T-cell (primary cell): ENCODE measurements around the gene KMO. TPM values are rescaled to one million over a fixed set of nuclear protein-coding genes. Genes with fewer than 3 reads are reported as not detected.

Source experiments
- ATAC-seq, 4 experiments: fragments of 200-7000 bp in 3 of 4; fragments of 150-1000 bp in 1 of 4; cut with Tn5 transposase; replicated peaks in 1 of 4; 1 replicate in 3 of 4; 2 replicates in 1 of 4; pipeline ENCODE4 v1.10.0; 2021; ENCODE audit warnings: moderate library complexity in 3 of 4, mild to moderate bottlenecking in 2 of 4, moderate number of reproducible peaks in 1 of 4
- CTCF ChIA-PET, 2 donors: fragments of 300-600 bp; sonication (Branson Sonifier 250); formaldehyde crosslinking; loops; one replicate each; lab custom pipeline; 2022; ENCODE audit warnings: antibody characterized with exemption in 2 of 2; lab: Charles Lee
- POLR2A ChIA-PET, 2 donors: fragments of 300-600 bp; sonication (Branson Sonifier 250); formaldehyde crosslinking; loops; one replicate each; lab custom pipeline; 2022; ENCODE audit warnings: antibody characterized with exemption in 2 of 2; lab: Charles Lee
- DNase-seq, 35 experiments: peaks; one replicate each; pipeline versions ENCODE4 v3.0.0 to v3.0.0-alpha.2; 2013 to 2023
- H3K27ac ChIP-seq: one replicate; pipeline ENCODE4 v1.5.1; 2013; ENCODE audit warnings: low read length
- H3K27me3 ChIP-seq, 2 experiments: replicated peaks in 1 of 2; 1 replicate in 1 of 2; 2 replicates in 1 of 2; pipeline versions ENCODE4 v1.6.1 to v1.7.0; 2013; ENCODE audit warnings: low read length in 1 of 2, mixed read lengths in 1 of 2; ENCODE audit not compliant: control insufficient read depth in 2 of 2, insufficient read depth in 2 of 2; ENCODE audit errors: extremely low read depth in 1 of 2
- H3K36me3 ChIP-seq, 2 donors: 1 replicate in 1 of 2; 2 replicates in 1 of 2; pipeline versions ENCODE4 v1.6.1 to v1.7.0; 2013; ENCODE audit warnings: low read length in 1 of 2; ENCODE audit not compliant: control insufficient read depth in 2 of 2, insufficient read depth in 1 of 2; ENCODE audit errors: extremely low read depth in 1 of 2
- H3K4me1 ChIP-seq, 2 experiments: 1 replicate in 1 of 2; 2 replicates in 1 of 2; pipeline versions ENCODE4 v1.6.1 to v1.7.0; 2013; ENCODE audit warnings: low read length in 2 of 2, mixed read lengths in 1 of 2; ENCODE audit not compliant: insufficient read depth in 2 of 2, control insufficient read depth in 1 of 2; ENCODE audit errors: extremely low read depth in 1 of 2
- H3K4me3 ChIP-seq, 2 donors: 1 replicate in 1 of 2; 2 replicates in 1 of 2; pipeline versions ENCODE4 v1.5.1 to v1.7.0; 2013; ENCODE audit warnings: mild to moderate bottlenecking in 2 of 2, low read length in 1 of 2, moderate library complexity in 1 of 2; ENCODE audit not compliant: control insufficient read depth in 1 of 2; ENCODE audit errors: extremely low read depth in 1 of 2
- H3K9me3 ChIP-seq: 2 replicates; pipeline ENCODE4 v1.7.0; 2013
- H3K27ac Mint-ChIP-seq, 2 donors: one replicate each; pipeline ENCODE4 v1.8.0; 2020 to 2021; ENCODE audit warnings: mild to moderate bottlenecking in 2 of 2, mixed read lengths in 2 of 2
- H3K27me3 Mint-ChIP-seq, 2 donors: one replicate each; pipeline ENCODE4 v1.8.0; 2021 to 2022; ENCODE audit warnings: mixed read lengths in 2 of 2
- H3K36me3 Mint-ChIP-seq: one replicate; pipeline ENCODE4 v1.8.0; 2021; ENCODE audit warnings: mixed read lengths
- H3K4me1 Mint-ChIP-seq, 3 donors: one replicate each; pipeline ENCODE4 v1.8.0; 2020 to 2022; ENCODE audit warnings: mixed read lengths in 3 of 3, mild to moderate bottlenecking in 1 of 3
- H3K4me3 Mint-ChIP-seq, 3 donors: one replicate each; pipeline ENCODE4 v1.8.0; 2020 to 2022; ENCODE audit warnings: mild to moderate bottlenecking in 3 of 3, mixed read lengths in 3 of 3, moderate library complexity in 3 of 3
- H3K9me3 Mint-ChIP-seq, 3 donors: one replicate each; pipeline ENCODE4 v1.8.0; 2020 to 2022; ENCODE audit warnings: mixed read lengths in 3 of 3
- WGBS: methylation state at CpG from one replicate; pipeline ENCODE4 v1.1.5; 2013; ENCODE audit warnings: missing lambda C conversion rate; ENCODE audit not compliant: insufficient coverage; 5-methylcytosine and 5-hydroxymethylcytosine counted together
- total RNA-seq, 35 experiments: library from RNA in 6 of 35; stranded (reverse) in 6 of 35; fragments of 120-200 nt in 1 of 35; gene quantifications; one replicate each; pipeline versions ENCODE4 v1.2.1 to v1.2.4 and lab custom pipeline; 2013 to 2026

Gene KMO
- total RNA-seq, 5 donors from 2014 or later (not counting 1 experiment from before 2014, with no cell fraction given): 0.32 to 2.0 (median 0.89) TPM

DNA sequence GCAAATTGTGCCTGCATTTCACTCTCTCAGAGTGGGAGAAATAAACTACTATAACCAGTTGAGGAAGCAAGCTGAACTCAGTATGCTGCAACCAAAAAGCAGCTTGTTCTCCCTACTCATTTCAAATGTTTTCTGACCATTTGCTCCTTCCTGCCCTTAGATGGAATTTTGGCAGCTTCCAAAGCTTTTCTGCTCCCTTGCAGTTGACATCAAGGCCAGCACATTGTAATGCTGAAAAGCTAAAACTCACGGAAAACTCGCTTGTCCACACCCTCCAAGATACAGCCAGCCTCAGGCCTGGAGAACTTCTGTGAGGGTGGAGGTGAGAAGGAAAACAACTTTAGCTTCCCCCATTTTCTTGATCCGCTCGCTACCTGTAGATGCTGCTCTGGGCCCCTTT lies 113.0 kb downstream of the KMO start:
- DNase-seq (no peak), ATAC-seq (no peak)
- ChIA-PET CTCF (interaction anchor here in 1 of 2 donors (1.3 kb wide), 1 partner anchor 35 kb away, joined by 3 read pairs; no protein-coding TSS in a partner anchor), POLR2A (interaction anchor here in 1 of 2 donors (0.6 kb wide), 1 partner anchor 1635 kb away, joined by 3 read pairs; no protein-coding TSS in a partner anchor)
- WGBS: no CpG with 5 or more reads among the region's 4 CpGs
- no peak overlapping the region for H3K27ac ChIP-seq
- Mint-ChIP-seq H3K9me3 (peaks cover 4 to 12% (median 12%) of the 10 kb centered on the region in 3 donors), H3K27me3 (no peaks in the 10 kb centered on the region), H3K4me1 (peaks cover 7% of the 10 kb centered on the region in 3 donors), H3K27ac (no peak overlapping the region), H3K4me3 (no peak overlapping the region), H3K36me3 (no peaks in the 10 kb centered on the region)
- peaks cover 0 to 6% of the 10 kb centered on the region in 2 experiments for H3K4me1 ChIP-seq
- H3K27me3 ChIP-seq: no peaks in the 10 kb centered on the region
- H3K4me3 ChIP-seq: no peak overlapping the region
- no peaks in the 10 kb centered on the region for H3K36me3 ChIP-seq
- no peaks in the 10 kb centered on the region for H3K9me3 ChIP-seq

Other genes with a start within 250 kb of the KMO start
- gene RGS7, start 175.2 kb upstream of the KMO start, total RNA-seq: not detected
- gene FH, start 12.6 kb upstream of the KMO start, total RNA-seq: 10 to 100 TPM; 14.6 to 32.7 (median 28.2) TPM
- gene CHML, start 108.0 kb downstream of the KMO start, total RNA-seq: 10 to 100 TPM in 4 of 5 donors, 1 to 10 TPM in 1; 6.5 to 15.8 (median 12.4) TPM
- 1 to 10 TPM; 4.1 to 8.8 (median 7.3) TPM for gene OPN3, start 108.0 kb downstream of the KMO start, total RNA-seq
- under 1 TPM in 4 of 5 donors, not detected in 1; 0.13 to 0.48 (median 0.26) TPM for gene WDR64, start 119.9 kb downstream of the KMO start, total RNA-seq